NT2/D1 (cell line): ENCODE results near the gene HMGB1.

Experiments used
- SUZ12 ChIP-seq: IDR thresholded peaks from 2 replicates; pipeline ENCODE4 v1.6.1; 2011; ENCODE audit not compliant: insufficient read length, insufficient read depth; ENCODE audit errors: extremely low read depth
- ZNF274 ChIP-seq: IDR thresholded peaks from 2 replicates; pipeline ENCODE4 v1.6.1; 2011; ENCODE audit warnings: mild to moderate bottlenecking, low read depth, low read length

GRCh38 chr13:30486230-30487074 is 20.7 kb upstream of the HMGB1 start:
- no peak for TF ChIP-seq ZNF274
- no peak for TF ChIP-seq SUZ12
